Measurements from ENCODE around the gene FNDC10. TPM values are rescaled to one million over a fixed set of nuclear protein-coding genes. Genes with fewer than 3 reads are reported as not detected.
A peak's percentile ranks its signal among the peaks of the same experiment; 100 is the strongest.

Gene FNDC10
- total and polyA plus RNA-seq, 9 of the 15 experiments (the other 6 are each of a cell fraction or from before 2014, with no cell fraction given), result 0.08 to 6.3 (median 1.6) TPM

DNA sequence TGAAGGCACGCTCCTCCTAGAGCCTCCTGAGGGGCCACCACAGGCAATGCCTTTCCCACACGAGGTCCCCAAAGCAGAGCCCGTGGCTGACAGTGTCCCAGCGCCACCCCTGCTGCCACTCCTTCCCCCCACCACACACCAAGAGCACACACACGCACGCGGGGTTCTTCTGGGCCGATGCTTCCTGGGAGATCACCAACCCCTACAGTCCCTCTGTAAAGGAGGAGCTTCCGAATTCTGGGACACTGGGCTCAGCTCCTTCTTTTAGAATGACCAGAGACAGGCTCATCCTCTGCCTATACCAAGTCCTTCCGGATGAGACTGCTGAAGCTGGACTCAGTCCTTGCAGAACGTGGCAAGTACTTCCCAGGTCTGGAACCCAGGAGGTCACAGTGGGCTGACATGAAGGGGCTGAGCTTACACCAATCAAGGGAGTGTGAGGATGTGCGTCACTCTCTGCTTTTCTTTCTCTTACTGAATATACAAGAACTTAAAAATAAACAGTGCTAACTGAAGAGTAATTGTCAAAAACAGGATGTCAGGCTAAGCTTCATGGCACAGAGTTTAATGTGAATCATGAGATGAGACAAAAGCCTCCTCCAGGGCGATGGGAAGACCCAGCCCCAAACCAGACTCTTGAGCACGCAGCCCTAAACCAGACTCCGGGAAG, 38.0 kb downstream of the FNDC10 start:
- Histone ChIP-seq H3K4me2 (ENCODE audit: insufficient read depth, low read length) (no peak overlapping the region), H3K27ac (ENCODE audit: extremely low read depth, low read depth, low read length) (no peak overlapping the region), H3K9ac (ENCODE audit: insufficient read depth in 1 of 2, low read depth in 2 of 2, low read length in 2 of 2) (0 out of 4 replicates have a peak overlapping the region, but pooled peaks of 1 of the 2 experiments have one; percentile 33), H3K9me1 (ENCODE audit: control insufficient read depth, insufficient read depth, low read length) (no peaks in the 10 kb centered on the region), H4K20me1 (replicated peaks; ENCODE audit: control insufficient read depth, insufficient read depth, low read length) (peaks cover 9% of the 10 kb centered on the region), H3K4me1 (replicated peaks in 1 of 2; ENCODE audit: control insufficient read depth in 2 of 2, insufficient read depth in 2 of 2, low read length in 2 of 2) (peaks cover 3 to 23% of the 10 kb centered on the region in 2 experiments; a peak in 3 of 5 replicates), H3K27me3 (ENCODE audit: control insufficient read depth in 2 of 2, insufficient read depth in 2 of 2, low read length in 2 of 2) (no peaks in the 10 kb centered on the region), H3K36me3 (ENCODE audit: control insufficient read depth, insufficient read depth, low read length) (peaks cover 84% of the 10 kb centered on the region), H3K9me3 (replicated peaks; ENCODE audit: control insufficient read depth, insufficient read depth, low read depth, low read length) (peaks cover 4% of the 10 kb centered on the region; the same call in 1 of the 2 replicates), H2AFZ (ENCODE audit: low read depth, low read length) (no peak overlapping the region), H3K79me2 (ENCODE audit: control insufficient read depth, insufficient read depth, low read length) (peaks cover 57% of the 10 kb centered on the region), H3K4me3 (no peak overlapping the region)
- peak; percentile 8 for TF ChIP-seq RBM22 (IDR thresholded peaks at IDR 0.05; ENCODE audit: low read depth, low read length, poor library complexity, severe bottlenecking)
- TF ChIP-seq MCM7 (IDR thresholded peaks at IDR 0.05), result no peak
- TF ChIP-seq SUPT5H (IDR thresholded peaks at IDR 0.05), result peak; percentile 53; the same call in 1 of the 2 replicates
- peak; percentile 60 for TF ChIP-seq POLR2A (conservative IDR thresholded peaks at IDR 0.05)
- TF ChIP-seq FOS (IDR thresholded peaks at IDR 0.05; ENCODE audit: extremely low read depth, insufficient read length), result no peak
- no peak for TF ChIP-seq NR2F6 (CRISPR knock-in tag; IDR thresholded peaks at IDR 0.05)
- TF ChIP-seq POLR2G (IDR thresholded peaks at IDR 0.05; ENCODE audit: low read depth, low read length), result peak; percentile 16; the same call in 1 of the 2 replicates
- TF ChIP-seq, protein P1, sequence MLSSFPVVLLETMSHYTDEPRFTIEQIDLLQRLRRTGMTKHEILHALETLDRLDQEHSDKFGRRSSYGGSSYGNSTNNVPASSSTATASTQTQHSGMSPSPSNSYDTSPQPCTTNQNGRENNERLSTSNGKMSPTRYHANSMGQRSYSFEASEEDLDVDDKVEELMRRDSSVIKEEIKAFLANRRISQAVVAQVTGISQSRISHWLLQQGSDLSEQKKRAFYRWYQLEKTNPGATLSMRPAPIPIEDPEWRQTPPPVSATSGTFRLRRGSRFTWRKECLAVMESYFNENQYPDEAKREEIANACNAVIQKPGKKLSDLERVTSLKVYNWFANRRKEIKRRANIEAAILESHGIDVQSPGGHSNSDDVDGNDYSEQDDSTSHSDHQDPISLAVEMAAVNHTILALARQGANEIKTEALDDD (IDR thresholded peaks at IDR 0.05), result no peak
- TF ChIP-seq CSDE1 (IDR thresholded peaks at IDR 0.05), result no peak
- DNase-seq (ENCODE audit: extremely low read depth in 1 of 4, low spot score in 3 of 4), result no peak
- POLR2A ChIA-PET, result interaction anchor here (0.5 to 1.8 kb wide), 7 partner anchors 9 to 432 kb away, joined by 3 to 11 read pairs (median 3); no protein-coding TSS in a partner anchor
- intact Hi-C loops (cut with micrococcal nuclease), result no loop called here
- ATAC-seq, result peak; percentile 25
- FAIRE-seq, result no peak
- 96% methylated on average over 15 of the region's 15 CpGs for WGBS (ENCODE audit: insufficient coverage, low coverage, missing lambda C conversion rate)
- CTCF ChIA-PET (ENCODE audit: low intra/inter-chr PET ratio), result no interaction called here
- in situ Hi-C loops (cut with MboI), result no loop called here
- BruUV-seq (replicated peaks), result no TSS peak

Measured in K562 (cell line).